Sigmoid colon (tissue), 4 donors: Measurements from ENCODE around the gene TAOK2.

Experiments
- CTCF ChIP-seq, 4 experiments: fragments of 450-650 bp in 3 of 4; fragments of 200-600 bp in 1 of 4; IDR thresholded peaks; one replicate each; pipeline ENCODE4 v1.5.1; 2016 to 2019; ENCODE audit warnings: antibody characterized with exemption in 4 of 4, mild to moderate bottlenecking in 3 of 4, moderate library complexity in 2 of 4
- POLR2A ChIP-seq, 2 donors: fragments of 450-650 bp; IDR thresholded peaks; one replicate each; pipeline ENCODE4 v1.6.1; 2016; ENCODE audit warnings: antibody characterized with exemption in 2 of 2, mild to moderate bottlenecking in 2 of 2, moderate library complexity in 2 of 2
- POLR2AphosphoS5 ChIP-seq, 4 donors: sonication (generic); formaldehyde crosslinking; IDR thresholded peaks; one replicate each; pipeline ENCODE4 v1.6.1; 2017; ENCODE audit warnings: antibody characterized with exemption in 4 of 4

- TF ChIP-seq CTCF (IDR thresholded peaks at IDR 0.05) (no peak), POLR2A (IDR thresholded peaks at IDR 0.05) (no peak), POLR2AphosphoS5 (IDR thresholded peaks at IDR 0.05) (no peak)
These were observed 29.1 kb downstream of the TAOK2 start for GRCh38 chr16:30002614-30003346.
